CD4-positive, alpha-beta T cell treated with Interleukin-1 beta for 1 hour (primary cell): ENCODE results near the gene LCE5A.
"Not testable (repeated sequence)": the region's sequence is repeated elsewhere in the genome, so short reads cannot be mapped to it uniquely, and the experiment has no call there.

Source experiments
- DNase-seq, 2 donors: peaks; one replicate each; pipeline ENCODE4 v3.0.0-alpha.2; 2020 to 2022

Gene LCE5A

DNA sequence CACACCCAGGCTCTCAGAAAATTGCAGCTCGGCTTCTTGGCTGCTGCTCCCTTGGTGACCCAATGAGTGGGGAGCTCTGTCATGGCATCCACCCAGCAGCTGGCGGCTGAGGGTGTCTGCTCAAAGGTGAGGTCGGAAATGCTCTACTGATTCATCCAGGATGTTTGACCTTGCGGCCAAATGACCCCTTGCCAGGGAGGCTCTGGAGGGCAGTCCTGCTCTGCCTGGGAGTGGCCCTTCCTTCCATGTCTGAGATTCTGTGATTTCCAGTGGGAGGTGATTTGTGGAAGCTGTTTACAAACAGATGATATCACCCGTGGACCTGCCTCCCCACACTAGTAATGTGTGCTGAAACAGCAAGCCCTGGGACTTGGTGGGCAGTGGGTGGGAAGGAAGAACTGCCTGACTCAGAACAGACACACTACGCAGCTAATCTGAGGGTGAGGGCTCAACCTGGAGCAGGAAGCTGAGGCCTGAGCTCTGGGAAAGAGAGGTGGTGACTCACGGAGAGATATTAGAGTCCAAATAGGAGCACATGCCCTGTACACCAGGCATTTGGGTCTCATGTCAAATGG, 6.7 kb downstream of the LCE5A start:
- DNase-seq = no peak

DNA sequence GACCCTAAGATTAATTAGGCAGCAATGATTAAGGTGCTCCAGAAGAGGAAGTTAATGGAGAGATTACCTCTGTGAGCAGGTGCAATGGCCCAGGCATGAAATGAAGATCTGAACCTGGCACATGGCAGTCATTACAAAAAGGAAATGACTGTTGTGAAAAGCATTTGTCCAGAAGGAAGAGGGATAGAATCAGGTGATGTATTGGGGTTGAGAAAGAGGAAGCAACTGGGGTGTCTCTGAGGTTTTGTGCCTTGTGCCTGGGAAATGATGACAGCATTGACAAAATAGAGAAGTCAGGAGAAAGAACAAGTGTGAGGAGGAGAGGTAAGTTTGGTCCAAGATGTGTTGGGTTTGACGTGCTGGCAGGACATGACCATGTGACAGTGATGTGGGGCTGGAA, 9.2 kb downstream of the LCE5A start:
- no peak for DNase-seq

DNA sequence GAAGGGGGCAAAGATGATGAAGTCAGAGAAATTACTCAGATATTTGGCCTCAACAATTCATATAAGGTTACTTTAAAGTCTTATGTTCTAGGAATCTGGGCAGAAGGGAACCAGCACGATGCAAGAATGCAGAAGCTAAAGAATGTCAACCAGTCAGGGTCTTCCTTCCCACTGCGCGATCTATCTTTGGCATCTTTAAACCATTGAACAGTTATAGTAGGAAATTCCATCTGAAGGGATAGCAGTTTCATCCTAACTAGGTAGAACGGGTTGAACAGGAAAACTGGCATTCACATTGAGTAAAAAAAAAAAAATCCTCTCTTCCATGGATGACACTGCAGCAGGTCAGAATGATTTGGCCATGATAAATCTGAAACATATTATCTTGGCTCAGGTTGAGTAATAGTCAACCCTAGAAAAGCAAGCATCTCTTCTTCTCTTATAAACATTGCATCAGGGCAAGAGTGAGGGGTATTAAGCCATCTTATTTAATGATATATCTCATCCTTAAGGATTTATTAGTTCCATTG, 10.0 kb downstream of the LCE5A start:
- DNase-seq = no peak

DNA sequence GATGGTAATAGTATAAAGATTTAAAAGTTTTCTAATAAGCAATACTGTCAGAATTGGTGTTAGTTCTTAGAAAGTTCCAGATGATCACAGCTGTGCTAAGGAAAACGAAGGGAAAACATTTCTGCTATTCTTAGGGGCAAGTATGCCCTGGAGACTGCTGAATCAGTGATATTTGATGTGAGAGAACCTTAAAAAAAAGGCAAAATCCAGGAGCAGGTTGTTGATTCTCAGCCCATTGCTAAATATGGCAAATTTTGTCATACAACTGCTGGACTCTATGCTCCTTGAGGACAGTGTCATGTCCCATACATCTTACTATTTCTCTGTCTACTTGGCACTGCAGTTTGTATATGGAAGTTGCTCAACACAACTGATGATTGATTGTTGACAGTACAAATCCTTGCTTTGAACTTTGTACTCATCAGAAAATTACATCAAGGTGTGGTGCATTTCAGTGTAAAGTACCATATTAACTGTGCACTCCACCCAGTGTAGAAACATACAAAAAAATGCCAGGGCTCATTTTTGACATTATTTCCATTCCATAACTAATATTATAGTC, 14.6 kb downstream of the LCE5A start:
- DNase-seq = no peak

DNA sequence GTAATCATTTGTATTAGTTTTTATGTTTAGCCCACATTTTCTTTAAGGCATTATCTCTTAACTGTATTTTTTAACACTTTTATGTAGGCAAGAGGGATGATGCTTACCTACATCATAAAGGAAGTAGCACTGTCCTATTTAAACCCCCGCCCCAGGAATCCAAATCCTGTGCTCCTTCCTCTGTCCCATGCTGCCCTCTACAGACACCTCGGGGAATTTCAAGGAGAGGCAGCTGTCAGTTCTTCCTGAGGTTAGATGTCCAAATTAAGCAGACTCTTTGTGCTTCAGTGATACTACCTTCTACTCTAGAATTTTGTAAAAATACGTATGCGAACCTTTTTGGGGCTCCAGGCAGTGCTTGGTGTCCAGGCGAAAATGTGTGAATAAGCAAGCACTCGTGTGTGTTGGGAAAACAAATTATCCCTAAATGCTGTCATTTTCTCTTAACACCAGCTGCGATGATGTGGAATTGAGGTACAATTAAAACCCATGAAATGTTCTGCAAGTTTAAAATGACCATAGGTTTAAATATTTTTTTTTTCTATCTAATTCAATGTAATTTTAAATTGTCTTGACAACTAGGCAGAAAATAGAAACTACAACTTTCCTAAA, 22.8 kb downstream of the LCE5A start:
- DNase-seq = peak in 1 of 2 donors; percentile 10

DNA sequence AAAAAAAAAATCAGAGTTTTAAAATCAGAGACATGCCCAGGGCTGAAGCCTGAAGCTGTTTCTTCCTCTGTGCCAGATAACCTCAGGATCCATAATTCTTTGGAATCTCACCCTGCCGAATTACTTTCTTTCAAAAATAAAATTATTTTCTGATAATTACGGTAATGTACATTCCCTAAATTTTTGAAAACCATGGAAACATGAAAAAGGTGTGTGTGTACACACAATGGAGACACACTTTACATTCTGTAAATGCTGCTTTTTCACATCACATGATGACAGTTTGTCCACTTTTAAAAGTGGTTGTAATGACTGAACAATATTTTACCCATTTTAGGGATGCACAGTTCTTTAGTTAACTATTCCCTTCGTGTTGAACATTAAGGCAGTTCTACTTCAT, 25.2 kb downstream of the LCE5A start:
- DNase-seq = no peak

DNA sequence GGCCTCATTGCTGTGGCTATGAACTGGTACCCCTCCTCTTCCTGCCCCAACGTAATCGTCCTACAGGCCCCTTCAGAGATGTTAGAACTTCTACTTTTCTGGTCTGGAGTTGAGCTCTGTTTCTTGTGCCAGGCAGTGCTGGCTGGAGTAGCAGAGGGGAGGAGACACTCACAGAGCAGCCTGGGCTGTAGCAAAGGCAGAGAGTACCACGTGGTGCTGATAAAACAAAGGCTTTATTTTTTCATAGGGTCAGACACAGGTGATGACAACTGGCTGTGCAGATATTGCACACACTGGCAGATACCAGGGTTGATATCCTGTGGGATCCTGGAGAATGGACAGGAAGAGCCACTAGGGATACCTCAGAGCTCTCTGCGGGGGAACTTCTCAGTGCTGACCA, 26.9 kb downstream of the LCE5A start:
- DNase-seq = no peak

DNA sequence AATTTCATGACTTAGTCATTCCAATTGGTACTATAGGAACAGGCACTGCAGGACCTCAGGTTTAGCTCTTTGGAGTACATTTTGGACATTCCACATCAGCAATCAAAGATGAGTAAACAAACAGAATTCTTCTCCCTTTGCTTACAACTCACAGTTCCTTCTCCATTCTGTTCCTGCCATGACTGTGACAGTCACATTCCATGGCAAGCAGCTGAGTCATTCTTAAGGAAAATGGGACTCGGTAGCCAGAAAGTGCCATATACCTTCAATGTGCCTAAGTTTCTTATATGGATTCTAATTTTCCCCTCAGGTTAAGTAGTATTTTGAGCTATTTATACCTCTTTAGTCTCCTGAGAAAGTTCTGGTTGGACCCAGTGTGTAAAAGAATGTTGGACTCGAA, 29.3 kb downstream of the LCE5A start:
- no peak for DNase-seq

DNA sequence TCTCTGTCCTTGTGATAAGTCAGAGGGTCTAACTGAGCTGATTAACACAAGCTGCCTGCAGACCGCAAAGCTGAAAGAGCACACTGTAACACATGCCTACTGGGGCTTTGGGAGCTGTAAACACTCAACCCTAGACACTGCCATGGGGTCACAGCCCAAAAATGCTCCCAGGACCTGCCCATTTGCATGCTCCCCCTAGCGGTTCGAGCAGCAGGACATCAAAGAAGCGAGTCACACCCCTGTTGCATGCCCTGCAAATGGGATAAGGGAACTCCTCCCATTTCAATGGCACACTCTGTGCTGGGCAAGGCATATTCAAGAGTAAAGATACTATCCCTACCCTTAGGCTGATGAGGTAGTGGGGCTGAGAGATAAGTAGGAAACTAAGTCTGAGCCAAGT, 33.2 kb downstream of the LCE5A start:
- no peak for DNase-seq

DNA sequence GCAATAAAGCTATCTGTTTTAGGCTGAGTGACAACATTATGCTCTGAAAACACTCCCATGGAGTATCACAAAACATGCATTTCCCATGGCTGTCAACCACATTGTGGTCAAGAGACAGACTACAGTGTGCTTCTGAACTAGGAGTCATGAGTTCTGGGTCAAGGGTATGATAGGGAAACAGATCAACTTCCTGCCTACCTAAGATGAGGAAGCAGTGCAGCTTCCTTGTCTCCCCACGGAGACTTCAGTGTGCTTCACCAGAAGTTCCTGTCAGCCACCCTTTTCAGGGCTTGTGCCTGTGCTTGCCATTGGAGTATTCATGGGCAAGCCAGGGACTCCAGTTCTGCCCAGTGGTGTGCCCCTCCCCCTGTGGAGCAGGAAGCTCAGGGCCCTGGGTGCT, 36.1 kb downstream of the LCE5A start:
- no peak for DNase-seq

DNA sequence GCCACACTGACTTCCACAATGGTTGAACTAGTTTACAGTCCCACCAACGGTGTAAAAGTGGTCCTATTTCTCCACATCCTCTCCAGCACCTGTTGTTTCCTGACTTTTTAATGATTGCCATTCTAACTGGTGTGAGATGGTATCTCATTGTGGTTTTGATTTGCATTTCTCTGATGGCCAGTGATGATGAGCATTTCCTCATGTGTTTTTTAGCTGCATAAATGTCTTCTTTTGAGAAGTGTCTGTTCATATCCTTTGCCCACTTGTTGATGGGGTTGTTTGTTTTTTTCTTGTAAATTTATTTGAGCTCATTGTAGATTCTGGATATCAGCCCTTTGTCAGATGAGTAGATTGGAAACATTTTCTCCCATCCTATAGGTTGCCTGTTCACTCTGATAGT, 37.8 kb downstream of the LCE5A start:
- not testable (repeated sequence) for DNase-seq
